A375 (cell line): Measurements from ENCODE around the gene DLGAP3. TPM values are rescaled to one million over a fixed set of nuclear protein-coding genes. Genes with fewer than 3 reads are reported as not detected.

Source experiments
- total RNA-seq: library from RNA; depleted of rRNA; stranded (reverse); fragments of >200 nt; shearing (Covaris generic); gene quantifications from 2 replicates; pipeline ENCODE4 v1.2.3, GENCODE V29; 2014; rRNA removed

DLGAP3 gene
- total RNA-seq, result 0.04 and 0.16 TPM in 2 replicates

GRCh38 chr1:34929497-34929852 is at the start of gene DLGAP3:
Gene DLGAP3, minus strand, starts transcription at chr1:34929650. Its CDS starts 24,267 bp downstream, at chr1:34905383.

GRCh38 chr1:34859446-34860200 is 69.8 kb downstream of the DLGAP3 start, which contains the start of gene SMIM12:
Gene SMIM12, minus strand, starts transcription at chr1:34859749. Its CDS starts 3,772 bp downstream, at chr1:34855977.

Other genes starting within 250 kb of the DLGAP3 start
- gene GJB5, start 174.6 kb downstream of the DLGAP3 start, total RNA-seq, result not detected in 2 replicates
- 0.05 and 0.53 TPM in 2 replicates for gene GJB4, start 169.9 kb downstream of the DLGAP3 start, total RNA-seq
- gene GJB3, start 148.4 kb downstream of the DLGAP3 start, total RNA-seq, result 11.8 and 13.5 TPM in 2 replicates
- gene GJA4, start 136.7 kb downstream of the DLGAP3 start, total RNA-seq, result not detected in 2 replicates
- gene SMIM12, start 69.9 kb downstream of the DLGAP3 start, total RNA-seq, result 39.0 TPM in 2 replicates
- gene TMEM35B, start 55.7 kb upstream of the DLGAP3 start, total RNA-seq, result 9.9 and 10.9 TPM in 2 replicates
- 5.5 and 5.7 TPM in 2 replicates for gene ZMYM6, start 102.3 kb upstream of the DLGAP3 start, total RNA-seq
- gene ZMYM1, start 149.7 kb upstream of the DLGAP3 start, total RNA-seq, result 8.9 and 12.0 TPM in 2 replicates